Activated T-helper 17 cell treated with anti-CD3 and anti-CD28 coated beads, Interleukin-2, amount 50 U/mL, for 72 hours (primary cell): ENCODE measurements around the gene COL20A1. TPM values are rescaled to one million over a fixed set of nuclear protein-coding genes. Genes with fewer than 3 reads are reported as not detected.

Experiments used
- ATAC-seq: fragments of 150-1000 bp; cut with Tn5 transposase; replicated peaks from 2 replicates; pipeline ENCODE4 v1.10.0; 2021; ENCODE audit warnings: mild to moderate bottlenecking, moderate library complexity
- H3K27ac Mint-ChIP-seq: one replicate; pipeline ENCODE4 v1.8.0; 2022; ENCODE audit warnings: mixed read lengths
- H3K27me3 Mint-ChIP-seq: one replicate; pipeline ENCODE4 v1.8.0; 2022; ENCODE audit warnings: mixed read lengths
- H3K36me3 Mint-ChIP-seq: one replicate; pipeline ENCODE4 v1.8.0; 2022; ENCODE audit warnings: low read depth, mild to moderate bottlenecking, mixed read lengths
- H3K4me1 Mint-ChIP-seq: one replicate; pipeline ENCODE4 v1.8.0; 2022; ENCODE audit warnings: mixed read lengths
- H3K4me3 Mint-ChIP-seq: one replicate; pipeline ENCODE4 v1.8.0; 2022; ENCODE audit warnings: mild to moderate bottlenecking, mixed read lengths
- H3K9me3 Mint-ChIP-seq: one replicate; pipeline ENCODE4 v1.8.0; 2022; ENCODE audit warnings: mixed read lengths
- total RNA-seq, 2 donors: library from RNA; stranded (reverse); gene quantifications; one replicate each; pipeline ENCODE4 v1.2.3, GENCODE V29; 2022

The COL20A1 gene
- total RNA-seq, 2 donors from 2014 or later: 0.16 to 0.17 TPM

DNA sequence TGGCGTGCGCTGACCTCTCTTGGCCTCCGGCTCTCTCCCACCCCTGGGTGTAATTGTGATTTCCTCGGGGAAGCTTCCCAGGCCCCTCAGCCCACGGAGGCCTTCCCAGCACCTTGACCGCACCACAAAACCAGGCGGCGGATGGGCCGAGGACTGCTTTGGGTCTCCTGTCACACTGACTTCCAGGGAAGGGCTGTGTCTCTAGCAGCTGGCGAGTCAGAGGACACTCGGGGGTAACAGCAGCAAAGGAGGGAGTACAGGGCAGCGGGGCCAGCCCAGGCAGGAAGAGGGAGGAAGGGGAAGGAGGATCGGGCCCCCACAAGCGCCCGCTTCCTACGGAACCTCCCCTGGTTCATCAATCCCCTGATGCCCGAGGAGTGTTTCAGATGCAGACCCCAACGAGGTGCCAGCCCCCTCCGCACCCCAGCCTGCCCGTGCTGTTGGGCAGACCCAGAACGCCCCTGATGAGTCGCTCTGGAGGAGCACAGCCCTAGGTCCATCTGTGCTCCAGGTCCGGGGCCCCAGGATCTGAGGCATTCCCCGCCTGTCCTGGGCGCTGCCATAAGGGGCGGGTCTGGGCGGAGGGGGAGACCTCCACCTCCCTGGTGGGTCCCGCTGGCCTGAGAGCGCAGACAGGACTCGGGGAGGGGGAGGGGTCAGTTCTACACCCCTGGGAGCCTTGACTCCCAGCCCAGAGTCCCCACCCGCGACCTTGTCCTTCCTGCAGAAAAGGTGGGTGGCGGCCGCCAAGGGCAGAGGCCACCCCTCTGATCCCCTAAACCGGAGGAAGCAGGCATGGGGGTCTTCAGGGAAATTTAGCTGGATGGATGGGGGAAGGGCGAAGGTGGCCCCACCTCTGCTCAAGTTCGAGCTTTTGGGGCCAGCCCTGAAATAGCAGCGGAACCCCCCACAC lies 67.2 kb downstream of the COL20A1 start:
- Mint-ChIP-seq H3K9me3 (no peaks in the 10 kb centered on the region), H3K27me3 (peaks cover 13% of the 10 kb centered on the region), H3K4me1 (no peaks in the 10 kb centered on the region), H3K27ac (no peak overlapping the region), H3K36me3 (no peaks in the 10 kb centered on the region), H3K4me3 (no peak overlapping the region)
- ATAC-seq: no peak

DNA sequence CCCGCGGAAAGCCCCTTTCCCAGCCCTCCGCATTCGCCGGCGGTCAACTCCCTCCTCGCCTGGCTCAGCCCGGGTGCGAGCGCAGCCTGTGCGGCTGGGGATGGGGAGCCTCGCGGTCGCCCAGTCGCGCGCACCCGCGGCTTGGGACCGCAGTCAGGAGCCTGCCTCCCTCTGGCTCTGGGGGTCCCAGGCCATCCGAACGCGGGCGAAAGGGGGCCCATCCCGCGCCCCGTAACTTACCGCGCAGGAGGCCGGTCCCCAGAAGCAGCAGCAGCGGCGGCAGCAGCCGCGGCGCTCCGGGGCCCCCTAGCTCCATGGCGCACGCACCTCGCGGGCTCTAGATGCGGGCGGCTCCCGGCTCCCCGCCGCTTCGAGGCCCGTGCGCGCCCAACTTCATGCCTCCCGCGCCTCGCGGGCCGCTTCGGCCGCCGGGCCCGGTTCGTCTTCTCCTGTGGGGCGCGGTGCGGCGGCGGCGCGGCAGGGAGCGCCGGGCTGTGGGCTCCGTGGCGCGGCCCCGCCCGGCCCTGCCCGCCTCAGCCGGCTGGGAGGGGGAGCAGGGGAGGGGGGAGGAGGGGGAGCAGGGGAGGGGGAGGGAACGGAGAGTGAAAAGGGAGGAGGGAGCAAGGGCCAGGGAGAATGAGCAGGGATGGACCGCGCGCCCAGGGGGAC lies 68.0 kb downstream of the COL20A1 start, which contains the start of gene CHRNA4:
Gene CHRNA4 (minus strand): TSS at position 500 of the 669 bp plus-strand sequence. CDS start 184 bp downstream, at position 316.
- no peaks in the 10 kb centered on the region for H3K36me3 Mint-ChIP-seq
- no peaks in the 10 kb centered on the region for H3K9me3 Mint-ChIP-seq
- peaks cover 15% of the 10 kb centered on the region for H3K27me3 Mint-ChIP-seq
- H3K27ac Mint-ChIP-seq: no peak within 1 kb of the TSS
- H3K4me3 Mint-ChIP-seq: no peak within 1 kb of the TSS
- peak; percentile 26 for ATAC-seq
- no peaks in the 10 kb centered on the region for H3K4me1 Mint-ChIP-seq

DNA sequence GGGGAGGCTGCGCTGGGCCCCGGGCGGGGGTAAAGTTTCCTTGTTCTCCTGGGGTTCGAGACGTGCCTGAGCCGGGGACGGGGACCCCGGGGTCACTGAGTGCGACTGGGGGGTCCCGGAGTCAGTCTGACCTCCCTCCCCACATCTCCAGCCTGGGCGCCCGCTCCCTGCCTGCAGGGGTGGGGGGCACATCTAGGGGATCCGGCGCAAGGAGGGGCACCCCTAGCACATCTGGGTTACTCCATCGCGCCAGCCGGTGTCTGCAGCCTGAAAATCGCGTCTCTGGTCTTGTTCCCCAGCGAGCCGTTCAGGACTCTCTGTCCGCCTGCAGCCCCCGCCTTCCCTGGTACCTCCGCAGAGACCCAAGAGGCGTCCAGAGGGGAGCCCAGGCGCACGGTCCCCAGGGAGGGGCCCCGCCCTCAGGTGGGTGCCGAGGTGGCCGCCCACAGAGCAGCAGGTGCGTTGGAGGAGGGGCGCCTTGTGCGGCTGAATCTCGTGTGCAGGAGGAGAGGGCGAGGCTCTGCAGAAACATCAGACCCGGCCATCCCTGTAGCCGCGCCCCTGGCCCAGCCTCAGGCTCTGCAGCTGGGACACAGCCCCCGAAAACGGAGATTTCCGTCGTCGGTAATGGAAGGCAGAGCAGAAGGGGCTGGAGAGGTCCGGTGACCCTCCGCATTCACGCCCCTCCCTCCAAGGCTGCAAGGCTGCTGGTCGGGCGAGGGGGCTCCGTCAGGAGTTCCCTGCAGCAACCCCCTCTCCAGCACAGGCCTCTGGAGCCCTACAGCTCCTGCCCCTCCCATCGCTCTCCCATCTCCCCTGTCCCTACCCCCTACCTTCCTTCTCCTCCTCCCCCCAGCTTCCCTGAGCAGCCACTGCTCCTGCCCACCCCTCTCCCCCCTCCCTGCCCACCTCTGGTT lies 68.8 kb downstream of the COL20A1 start:
- no peaks in the 10 kb centered on the region for H3K9me3 Mint-ChIP-seq
- no peaks in the 10 kb centered on the region for H3K36me3 Mint-ChIP-seq
- H3K4me1 Mint-ChIP-seq: no peaks in the 10 kb centered on the region
- peak; percentile 23 for ATAC-seq
- H3K27me3 Mint-ChIP-seq: peaks cover 18% of the 10 kb centered on the region
- H3K4me3 Mint-ChIP-seq: no peak overlapping the region
- H3K27ac Mint-ChIP-seq: no peak overlapping the region

DNA sequence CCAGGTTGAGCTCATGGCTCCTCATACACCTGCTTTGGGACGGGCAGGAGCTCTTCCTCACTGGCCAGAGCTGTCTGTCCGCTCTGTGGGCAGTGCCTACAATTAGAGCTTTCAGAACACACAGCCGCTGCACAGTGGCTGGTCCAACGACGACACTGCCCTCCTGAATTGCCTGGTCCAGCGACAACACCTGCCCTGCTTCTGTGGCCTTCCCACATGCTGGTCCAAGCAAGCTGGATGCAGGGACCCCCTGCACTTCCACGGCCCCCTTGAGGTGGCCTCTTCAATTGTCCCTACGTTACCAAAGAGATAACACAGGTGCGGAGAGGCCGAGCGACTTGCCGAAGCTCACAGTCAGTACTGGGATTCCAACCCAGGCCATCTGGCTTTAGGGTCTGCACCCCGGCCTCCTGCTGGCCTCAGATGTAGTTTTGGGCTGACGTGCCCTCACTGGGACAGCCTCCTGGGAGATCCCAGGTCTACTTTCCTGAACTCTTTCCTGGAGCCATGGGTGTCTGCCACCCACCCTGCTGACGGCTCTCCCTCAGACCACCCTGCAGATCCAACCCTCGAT lies 69.5 kb downstream of the COL20A1 start:
- H3K9me3 Mint-ChIP-seq: no peaks in the 10 kb centered on the region
- H3K27me3 Mint-ChIP-seq: peaks cover 18% of the 10 kb centered on the region
- no peaks in the 10 kb centered on the region for H3K36me3 Mint-ChIP-seq
- no peaks in the 10 kb centered on the region for H3K4me1 Mint-ChIP-seq
- no peak for ATAC-seq
- H3K4me3 Mint-ChIP-seq: no peak overlapping the region
- H3K27ac Mint-ChIP-seq: no peak overlapping the region

DNA sequence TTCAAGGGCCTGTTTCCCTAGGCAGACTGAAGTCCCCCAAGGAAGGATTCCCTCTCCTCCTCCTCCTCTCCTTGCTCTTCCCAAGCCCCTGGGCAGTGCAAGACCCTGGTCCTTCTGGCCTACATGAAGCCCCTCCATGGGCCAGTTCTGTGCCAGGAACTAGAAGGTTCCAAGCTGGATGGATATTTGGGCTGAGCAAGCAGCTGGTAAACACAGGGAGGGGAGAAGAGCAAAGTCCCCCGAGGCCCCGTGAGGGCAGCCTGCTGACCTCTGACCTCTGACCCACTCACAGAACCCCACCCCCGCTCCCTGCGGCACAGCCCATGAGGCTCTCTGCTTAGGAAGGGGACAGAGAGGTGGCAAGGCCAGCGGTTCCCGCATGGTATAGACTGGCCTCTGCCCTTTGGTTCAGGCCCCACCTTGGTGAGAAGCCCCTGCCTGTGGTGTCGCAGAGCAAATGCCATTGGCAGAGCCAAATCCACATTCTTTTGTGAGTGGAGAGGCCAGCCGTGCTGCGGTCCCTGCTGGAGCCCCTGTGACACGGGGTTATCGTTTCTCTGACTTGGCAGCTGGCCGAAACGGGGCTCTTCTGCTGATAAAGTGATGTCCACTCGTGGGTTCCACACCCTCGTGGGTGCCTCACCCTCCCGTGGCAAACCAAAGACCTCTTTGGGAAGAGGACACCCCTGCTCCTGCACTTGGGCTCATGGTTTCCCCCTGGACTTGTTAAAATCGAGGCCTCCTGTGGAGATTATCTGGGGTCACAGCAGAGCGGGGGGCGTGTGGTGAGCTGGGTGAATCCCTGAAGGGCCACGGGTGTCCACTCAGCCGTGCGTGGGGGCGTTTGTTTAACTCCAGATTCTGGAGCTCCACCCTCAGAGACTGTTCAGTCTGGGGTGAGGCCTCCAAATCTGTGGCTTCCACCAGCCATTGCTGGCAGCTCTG lies 70.3 kb downstream of the COL20A1 start:
- no peak overlapping the region for H3K4me3 Mint-ChIP-seq
- no peaks in the 10 kb centered on the region for H3K36me3 Mint-ChIP-seq
- H3K9me3 Mint-ChIP-seq: no peaks in the 10 kb centered on the region
- H3K27ac Mint-ChIP-seq: no peak overlapping the region
- H3K27me3 Mint-ChIP-seq: peaks cover 18% of the 10 kb centered on the region
- ATAC-seq: no peak
- no peaks in the 10 kb centered on the region for H3K4me1 Mint-ChIP-seq

DNA sequence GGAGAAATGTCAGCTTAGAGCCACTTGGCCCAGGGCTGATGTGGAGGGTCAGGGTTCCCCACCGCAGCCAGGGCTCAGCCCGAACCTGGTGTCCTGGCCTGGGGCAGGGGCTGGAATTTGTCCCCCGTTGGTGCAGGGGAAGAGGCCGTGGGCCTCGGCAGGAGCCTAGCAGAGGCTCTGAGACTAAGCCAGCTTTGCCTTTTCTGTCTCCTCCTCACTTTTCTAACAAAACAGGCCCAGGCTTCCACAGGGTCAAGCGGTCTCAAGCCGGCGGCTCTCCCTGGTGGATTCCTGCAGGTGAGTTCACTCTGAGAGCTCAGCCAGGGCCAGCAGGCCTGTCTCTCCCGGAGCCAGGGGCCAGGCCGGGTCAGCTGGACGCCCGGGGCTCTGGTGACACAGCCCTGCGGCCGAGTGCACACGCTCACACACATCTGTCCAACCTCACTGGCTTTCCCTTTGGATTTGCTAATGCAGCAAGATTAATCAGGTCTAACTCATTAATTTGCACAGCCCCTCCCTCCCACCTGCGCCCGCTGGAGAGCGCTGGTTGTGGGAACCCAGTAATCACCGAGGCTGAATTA lies 71.1 kb downstream of the COL20A1 start:
- no peak for ATAC-seq
- H3K9me3 Mint-ChIP-seq: no peaks in the 10 kb centered on the region
- peaks cover 18% of the 10 kb centered on the region for H3K27me3 Mint-ChIP-seq
- no peak overlapping the region for H3K27ac Mint-ChIP-seq
- no peaks in the 10 kb centered on the region for H3K4me1 Mint-ChIP-seq
- no peaks in the 10 kb centered on the region for H3K36me3 Mint-ChIP-seq
- no peak overlapping the region for H3K4me3 Mint-ChIP-seq

DNA sequence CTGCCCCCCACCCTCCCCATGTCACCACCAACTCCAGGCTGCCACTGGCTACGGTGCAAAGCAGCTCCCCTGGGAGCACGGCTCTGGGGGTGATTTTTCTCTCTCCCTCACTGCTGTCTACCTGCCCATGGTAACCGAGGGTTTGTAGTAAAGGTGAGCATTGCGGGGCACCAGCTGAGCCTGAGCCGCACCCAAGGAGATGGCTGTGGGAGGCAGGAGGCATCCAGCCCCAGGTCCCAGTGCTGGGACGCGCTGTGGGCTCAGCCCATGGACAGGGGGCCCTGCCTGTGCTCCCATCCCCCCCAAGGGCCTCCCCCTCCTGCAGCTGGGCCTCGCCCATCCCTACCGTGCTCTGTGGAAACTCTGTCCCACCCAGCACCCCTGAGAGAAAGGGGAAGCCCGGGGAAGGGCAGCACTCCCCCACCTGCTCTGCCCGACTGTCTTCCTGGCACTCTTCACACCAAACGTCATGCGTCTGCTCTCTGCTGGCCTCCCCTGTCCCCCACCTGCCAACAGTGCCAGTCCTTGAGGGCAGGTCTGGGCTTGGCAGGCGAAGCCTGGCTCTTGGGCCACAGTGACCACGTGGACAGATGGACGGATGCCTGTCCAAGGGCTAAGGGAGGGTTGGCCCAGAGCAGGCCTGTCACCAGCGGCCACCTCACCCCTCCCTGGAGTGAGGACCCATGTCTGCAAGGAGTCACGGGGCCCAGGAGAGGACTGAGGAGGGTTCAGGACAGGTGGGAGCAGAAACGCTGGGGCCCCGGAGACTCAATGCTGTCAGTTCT lies 72.0 kb downstream of the COL20A1 start:
- Mint-ChIP-seq H3K9me3 (no peaks in the 10 kb centered on the region), H3K4me3 (no peak overlapping the region), H3K27ac (no peak overlapping the region), H3K4me1 (no peaks in the 10 kb centered on the region), H3K36me3 (no peaks in the 10 kb centered on the region), H3K27me3 (peaks cover 15% of the 10 kb centered on the region)
- ATAC-seq: no peak

DNA sequence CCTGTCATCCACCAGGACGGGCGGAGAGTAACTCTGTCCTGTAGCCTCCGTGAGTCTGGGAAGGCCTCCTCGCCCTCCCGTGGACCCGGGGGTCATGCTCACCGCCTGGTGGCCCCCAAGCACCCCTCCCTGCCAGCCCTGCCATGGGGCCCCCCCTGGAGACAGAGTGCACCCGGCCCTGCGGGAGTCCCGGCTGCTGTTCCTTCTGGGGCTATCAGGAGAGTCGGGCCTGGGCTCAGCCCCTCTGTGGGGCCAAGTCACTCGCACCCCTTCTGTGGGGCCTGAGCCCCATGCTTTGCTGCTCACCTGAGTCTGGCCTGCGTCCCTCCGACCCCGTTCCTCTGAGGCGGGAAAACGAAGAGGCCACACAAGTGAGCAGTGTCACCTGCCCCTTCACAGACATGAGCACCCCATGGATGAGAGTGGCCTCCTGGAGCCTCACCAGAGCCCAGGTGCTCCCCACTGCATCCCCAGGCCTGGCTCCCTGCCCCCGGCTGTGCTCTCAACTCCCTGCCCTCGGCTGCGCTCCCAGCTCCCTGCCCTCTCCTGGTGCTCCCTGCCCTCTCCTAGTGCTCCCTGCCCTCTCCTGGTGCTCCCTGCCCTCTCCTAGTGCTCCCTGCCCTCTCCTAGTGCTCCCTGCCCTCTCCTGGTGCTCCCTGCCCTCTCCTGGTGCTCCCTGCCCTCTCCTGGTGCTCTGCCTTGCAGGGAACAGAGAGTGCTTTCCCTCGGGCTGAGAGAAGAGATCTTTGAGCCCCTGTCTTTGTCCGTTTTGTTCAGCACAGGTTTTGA lies 72.8 kb downstream of the COL20A1 start:
- H3K27me3 Mint-ChIP-seq: peaks cover 15% of the 10 kb centered on the region

DNA sequence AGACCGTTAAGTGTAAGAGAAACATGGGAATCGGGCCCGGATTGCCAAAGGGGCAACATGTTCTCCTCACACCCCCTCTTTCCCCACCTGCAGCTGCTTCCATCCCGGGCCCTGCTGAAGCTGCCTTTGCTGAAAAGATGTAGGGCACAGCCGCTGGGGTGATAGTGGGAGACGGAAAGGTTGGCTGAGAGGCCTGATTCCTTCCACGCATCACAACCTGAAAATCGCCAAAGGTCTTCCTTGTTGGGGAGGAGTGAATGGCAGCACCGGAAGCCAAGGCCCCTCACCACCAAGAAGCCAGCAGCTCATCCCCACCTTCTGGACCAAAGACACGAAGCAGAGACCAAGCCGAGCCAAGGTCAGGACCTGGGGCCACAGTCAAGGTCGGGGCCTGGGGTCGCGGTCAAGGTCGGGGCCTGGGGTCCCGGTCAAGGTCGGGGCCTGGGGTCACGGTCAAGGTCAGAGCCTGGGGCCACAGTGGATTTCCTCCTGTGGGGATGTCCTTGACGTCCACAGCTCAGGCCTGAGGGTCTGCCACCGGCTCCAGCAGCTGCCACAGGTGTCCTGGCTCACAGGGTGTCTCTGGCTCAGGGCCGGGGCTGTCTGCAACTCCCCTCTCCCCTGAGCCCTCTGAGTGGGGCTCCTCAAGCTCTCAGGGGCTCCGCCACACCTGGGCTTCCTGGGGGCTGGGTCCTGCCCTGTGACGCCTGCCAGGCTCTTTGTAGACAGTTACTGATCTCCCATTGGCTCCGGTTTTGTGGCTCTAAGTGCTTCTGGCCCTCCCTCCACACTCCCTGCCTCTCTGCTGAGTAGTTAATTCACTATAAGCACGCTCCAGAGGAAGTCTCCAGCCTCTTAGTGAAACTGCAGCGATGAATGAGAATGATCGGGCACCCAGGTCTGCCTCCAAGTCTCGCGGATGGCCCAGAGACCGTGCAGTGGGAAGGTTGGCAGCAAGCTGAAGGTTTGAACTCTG lies 73.7 kb downstream of the COL20A1 start:
- no peak for ATAC-seq
- H3K27me3 Mint-ChIP-seq: peaks cover 20% of the 10 kb centered on the region
- H3K36me3 Mint-ChIP-seq: no peaks in the 10 kb centered on the region
- H3K4me1 Mint-ChIP-seq: no peaks in the 10 kb centered on the region
- no peak overlapping the region for H3K4me3 Mint-ChIP-seq
- H3K9me3 Mint-ChIP-seq: no peaks in the 10 kb centered on the region
- no peak overlapping the region for H3K27ac Mint-ChIP-seq

More for the DNA sequence above, 72.8 kb downstream of the COL20A1 start:
- Mint-ChIP-seq H3K4me3 (no peak overlapping the region), H3K36me3 (no peaks in the 10 kb centered on the region), H3K27ac (no peak overlapping the region), H3K4me1 (no peaks in the 10 kb centered on the region), H3K9me3 (no peaks in the 10 kb centered on the region)
- ATAC-seq: no peak

DNA sequence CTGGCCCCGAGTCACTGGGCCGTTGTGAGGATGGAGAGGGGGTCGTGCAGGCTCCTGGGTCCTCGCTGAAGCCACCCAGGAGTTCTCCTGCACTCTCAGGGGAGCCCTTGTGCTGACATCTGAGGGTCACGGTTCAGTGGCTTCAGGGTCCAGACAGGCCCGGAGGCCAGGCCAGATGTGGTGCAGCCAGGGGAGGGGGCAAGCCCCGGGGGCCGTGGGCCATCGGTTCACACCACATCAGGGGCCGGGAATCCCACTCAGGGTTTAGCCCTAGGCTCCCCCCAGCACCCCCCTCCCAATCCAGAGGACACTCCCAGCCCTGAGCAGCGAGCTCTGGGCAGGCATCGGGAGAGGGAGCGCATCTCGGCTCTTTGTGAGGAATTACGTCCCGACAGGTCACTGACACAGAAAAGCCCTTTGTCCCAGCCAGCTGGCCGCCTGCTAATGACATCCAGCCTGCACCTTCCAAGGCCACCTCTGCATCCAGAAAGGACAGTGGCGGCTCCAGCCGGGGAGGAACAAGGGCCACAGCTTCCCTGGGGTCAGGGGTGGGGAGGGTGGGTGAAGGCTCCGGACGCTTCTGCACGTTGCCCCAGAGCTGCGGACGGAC lies 74.6 kb downstream of the COL20A1 start:
- no peaks in the 10 kb centered on the region for H3K36me3 Mint-ChIP-seq
- ATAC-seq: no peak
- H3K27ac Mint-ChIP-seq: no peak overlapping the region
- H3K9me3 Mint-ChIP-seq: no peaks in the 10 kb centered on the region
- H3K27me3 Mint-ChIP-seq: peaks cover 18% of the 10 kb centered on the region
- H3K4me1 Mint-ChIP-seq: no peaks in the 10 kb centered on the region
- H3K4me3 Mint-ChIP-seq: no peak overlapping the region

DNA sequence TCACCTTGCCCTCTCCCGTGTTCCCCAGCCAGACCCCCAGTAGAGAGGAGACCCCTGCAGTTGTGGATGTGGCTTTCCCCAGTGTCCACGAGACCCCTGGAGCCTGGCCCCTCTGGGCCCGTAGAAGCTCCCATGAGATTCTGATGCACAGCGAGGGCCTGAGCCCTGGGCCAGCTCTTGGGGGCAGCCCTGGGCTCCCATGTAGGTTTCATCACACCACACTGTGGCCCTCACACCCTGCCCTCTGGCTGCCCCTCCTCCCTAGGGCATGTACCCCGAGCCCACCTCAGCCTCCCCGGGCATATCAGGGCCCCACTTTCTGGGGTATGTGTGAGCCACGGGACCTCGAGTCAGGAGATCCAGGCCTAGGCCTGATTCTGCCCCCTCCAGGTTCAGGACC lies 75.2 kb downstream of the COL20A1 start:
- no peak for ATAC-seq
- peaks cover 18% of the 10 kb centered on the region for H3K27me3 Mint-ChIP-seq
- H3K36me3 Mint-ChIP-seq: no peaks in the 10 kb centered on the region
- no peak overlapping the region for H3K4me3 Mint-ChIP-seq
- no peaks in the 10 kb centered on the region for H3K4me1 Mint-ChIP-seq
- H3K9me3 Mint-ChIP-seq: no peaks in the 10 kb centered on the region
- no peak overlapping the region for H3K27ac Mint-ChIP-seq
